Measurements from ENCODE around the gene SOX15. TPM values are rescaled to one million over a fixed set of nuclear protein-coding genes. Genes with fewer than 3 reads are reported as not detected.
"Not testable (repeated sequence)": the region's sequence is repeated elsewhere in the genome, so short reads cannot be mapped to it uniquely, and the experiment has no call there.

SOX15 gene
- total and polyA plus RNA-seq, 12 donors: 0.29 to 2.4 (median 0.94) TPM; not detected in 2

- intact Hi-C loops (cut with DNase I): loop anchor here (5.0 to 10.0 kb wide), 3 partner anchors 55 to 155 kb away; partner anchors contain the start of genes TP53 (in 2 of the 2) and WRAP53 (in 2 of the 2)
- no peak within 1 kb of the TSS for H3K4me3 ChIP-seq
- no peak for DNase-seq
- no peaks in the 10 kb centered on the region for H3K9me3 ChIP-seq (replicated peaks in 1 of 3)
- peaks cover 17% of the 10 kb centered on the region in 2 donors for H3K4me1 ChIP-seq (replicated peaks in 1 of 2)
- no peaks in the 10 kb centered on the region for H3K27me3 ChIP-seq
- no peaks in the 10 kb centered on the region for H3K36me3 ChIP-seq (replicated peaks in 1 of 2)
- no peak for TF ChIP-seq POLR2A (IDR thresholded peaks at IDR 0.05)
- TF ChIP-seq CTCF (IDR thresholded peaks at IDR 0.05): no peak
- no peak within 1 kb of the TSS for H3K27ac ChIP-seq
- WGBS, 4 donors: 73 to 82% (median 75%) methylated on average over 12 to 13 of the region's 13 CpGs
Measured at GRCh38 chr17:7629939-7630571, 40.2 kb upstream of the SOX15 start, which contains the start of gene SHBG. Gene SHBG, plus strand, starts transcription at chr17:7630135. Its CDS starts 38 bp downstream, at chr17:7630173.

GRCh38 chr17:7627250-7628121, 37.6 kb upstream of the SOX15 start, which contains the start of gene SAT2:
Gene SAT2, minus strand, starts transcription at chr17:7627821. Its CDS starts 186 bp downstream, at chr17:7627635.
- Histone ChIP-seq H3K27ac (peak within 1 kb of the TSS; percentile 88 to 99 (median 96)), H3K9me3 (replicated peaks in 1 of 3) (no peaks in the 10 kb centered on the region), H3K36me3 (replicated peaks in 1 of 2) (no peaks in the 10 kb centered on the region), H3K4me1 (replicated peaks in 1 of 2) (peaks cover 17% of the 10 kb centered on the region in 2 donors), H3K27me3 (no peaks in the 10 kb centered on the region), H3K4me3 (peak within 1 kb of the TSS; percentile 37 to 99 (median 94))
- intact Hi-C loops (cut with DNase I): no loop called here
- DNase-seq: peak; percentile 95 to 98 (median 98)
- no peak for TF ChIP-seq CTCF (IDR thresholded peaks at IDR 0.05)
- peak; percentile 50 to 86 for TF ChIP-seq POLR2A (IDR thresholded peaks at IDR 0.05)
- 0 to 1% (median 0%) methylated on average over 11 to 54 of the region's 54 CpGs for WGBS, 4 donors

- TF ChIP-seq CTCF (IDR thresholded peaks at IDR 0.05) (no peak), POLR2A (IDR thresholded peaks at IDR 0.05) (no peak)
- peak overlapping the region; percentile 88 to 99 (median 96) for H3K27ac ChIP-seq
- H3K36me3 ChIP-seq (replicated peaks in 1 of 2): no peaks in the 10 kb centered on the region
- peak overlapping the region in 3 of 4 donors; percentile 91 to 99 (median 97) for H3K4me3 ChIP-seq
- no peaks in the 10 kb centered on the region for H3K27me3 ChIP-seq
- H3K9me3 ChIP-seq (replicated peaks in 1 of 3): no peaks in the 10 kb centered on the region
- H3K4me1 ChIP-seq (replicated peaks in 1 of 2): peaks cover 17% of the 10 kb centered on the region in 2 donors
- intact Hi-C loops (cut with DNase I): no loop called here
- no peak for DNase-seq
- 6 to 14% (median 8%) methylated on average over 6 of the region's 6 CpGs for WGBS, 4 donors
Measured at GRCh38 chr17:7626956-7627249, 37.0 kb upstream of the SOX15 start.

GRCh38 chr17:7626307-7626706, 36.4 kb upstream of the SOX15 start:
- Histone ChIP-seq H3K4me1 (replicated peaks in 1 of 2) (peaks cover 17% of the 10 kb centered on the region in 2 donors), H3K9me3 (replicated peaks in 1 of 3) (no peaks in the 10 kb centered on the region), H3K27me3 (no peaks in the 10 kb centered on the region), H3K4me3 (peak overlapping the region in 2 of 4 donors; percentile 97 to 99), H3K27ac (peak overlapping the region; percentile 88 to 99 (median 96)), H3K36me3 (replicated peaks in 1 of 2) (no peaks in the 10 kb centered on the region)
- peak; percentile 47 to 76 (median 70) for DNase-seq
- intact Hi-C loops (cut with DNase I): no loop called here
- TF ChIP-seq POLR2A (IDR thresholded peaks at IDR 0.05): peak in 1 of 2 donors; percentile 27
- no peak for TF ChIP-seq CTCF (IDR thresholded peaks at IDR 0.05)
- 30 to 41% (median 39%) methylated on average over 7 of the region's 7 CpGs for WGBS, 4 donors

- H3K27ac ChIP-seq; H3K9me3 ChIP-seq (replicated peaks in 1 of 3); intact Hi-C loops (cut with DNase I); DNase-seq; H3K27me3 ChIP-seq; H3K4me3 ChIP-seq; H3K36me3 ChIP-seq (replicated peaks in 1 of 2): not testable (repeated sequence)
- peaks cover 17% of the 10 kb centered on the region in 2 donors for H3K4me1 ChIP-seq (replicated peaks in 1 of 2)
- 92 to 95% (median 95%) methylated on average over 16 of the region's 16 CpGs for WGBS, 4 donors
Measured at GRCh38 chr17:7625749-7626148, 35.9 kb upstream of the SOX15 start.
